ENCODE results near the gene PAK3. TPM values are rescaled to one million over a fixed set of nuclear protein-coding genes. Genes with fewer than 3 reads are reported as not detected.

PAK3 gene
- total RNA-seq (under 1 TPM in 4 of 5 experiments, not detected in 1; 0.12 to 0.90 (median 0.73) TPM), polyA plus RNA-seq (under 1 TPM in 1 of 2 donors, not detected in 1; 0.20 TPM), total RNA-seq (not detected)

GRCh38 chrX:111095974-111096895 is at the start of gene PAK3:
Gene PAK3 (plus strand): TSS chrX:111096191. CDS start chrX:111123104, 26,913 bp downstream.
- no peak within 1 kb of the TSS for H3K27ac ChIP-seq (ENCODE audit: low read depth, low read length)
- H3K4me3 Mint-ChIP-seq, result peak within 1 kb of the TSS; percentile 71 to 89 (median 85)
- DNase-seq (peak; percentile 7 to 40 (median 18)), ATAC-seq (peak; percentile 62)
- H3K4me1 Mint-ChIP-seq, result peaks cover 13 to 24% (median 15%) of the 10 kb centered on the region in 7 donors
- peak within 1 kb of the TSS in 6 of 9 donors; percentile 12 to 90 (median 55) for H3K27ac Mint-ChIP-seq
- peaks cover 5 to 31% (median 18%) of the 10 kb centered on the region in 5 donors for H3K27me3 Mint-ChIP-seq
- H3K27me3 ChIP-seq (ENCODE audit: control insufficient read depth in 2 of 2, insufficient read depth in 2 of 2, low read length in 2 of 2), result no peaks in the 10 kb centered on the region
- H3K4me1 ChIP-seq (ENCODE audit: control insufficient read depth in 2 of 2, insufficient read depth in 2 of 2, low read length in 2 of 2), result no peaks in the 10 kb centered on the region
- H3K4me3 ChIP-seq (ENCODE audit: low read length), result peak within 1 kb of the TSS; percentile 55
- no peaks in the 10 kb centered on the region for H3K9me3 ChIP-seq (ENCODE audit: control insufficient read depth in 2 of 3, low read length in 3 of 3)
- ChIA-PET POLR2A (no interaction called here), CTCF (no interaction called here)
- H3K36me3 Mint-ChIP-seq, result no peaks in the 10 kb centered on the region
- H3K9me3 Mint-ChIP-seq, result peaks cover 0 to 2% (median 0%) of the 10 kb centered on the region in 11 donors
- intact Hi-C loops (cut with micrococcal nuclease), result loop anchor here in 1 of 2 donors (10.0 kb wide), 2 partner anchors 1091 to 1749 kb away; partner anchors contain the start of genes AMOT and TMEM164
- no peaks in the 10 kb centered on the region for H3K36me3 ChIP-seq (ENCODE audit: control insufficient read depth in 2 of 3, insufficient read depth in 3 of 3, low read length in 3 of 3)

GRCh38 chrX:111047575-111047974 is 48.4 kb upstream of the PAK3 start:
- CTCF ChIA-PET, result no interaction called here

GRCh38 chrX:111052478-111052877 is 43.5 kb upstream of the PAK3 start:
- peaks cover 0 to 5% (median 3%) of the 10 kb centered on the region in 5 donors for H3K27me3 Mint-ChIP-seq
- no peaks in the 10 kb centered on the region for H3K36me3 Mint-ChIP-seq
- Histone ChIP-seq H3K36me3 (ENCODE audit: control insufficient read depth in 2 of 3, insufficient read depth in 3 of 3, low read length in 3 of 3) (no peaks in the 10 kb centered on the region), H3K4me1 (ENCODE audit: control insufficient read depth in 2 of 2, insufficient read depth in 2 of 2, low read length in 2 of 2) (no peaks in the 10 kb centered on the region), H3K9me3 (ENCODE audit: control insufficient read depth in 2 of 3, low read length in 3 of 3) (no peaks in the 10 kb centered on the region), H3K27ac (ENCODE audit: low read depth, low read length) (no peak overlapping the region), H3K27me3 (ENCODE audit: control insufficient read depth in 2 of 2, insufficient read depth in 2 of 2, low read length in 2 of 2) (no peaks in the 10 kb centered on the region), H3K4me3 (ENCODE audit: low read length) (no peak overlapping the region)
- ATAC-seq (peak; percentile 34), DNase-seq (peak in 4 of 9 donors; percentile 7 to 30 (median 18))
- peaks cover 0 to 6% (median 0%) of the 10 kb centered on the region in 7 donors for H3K4me1 Mint-ChIP-seq
- H3K4me3 Mint-ChIP-seq, result no peak overlapping the region
- intact Hi-C loops (cut with micrococcal nuclease), result no loop called here
- peaks cover 0 to 4% (median 0%) of the 10 kb centered on the region in 11 donors for H3K9me3 Mint-ChIP-seq
- ChIA-PET CTCF (no interaction called here), POLR2A (no interaction called here)
- no peak overlapping the region for H3K27ac Mint-ChIP-seq

More at GRCh38 chrX:111047575-111047974, 48.4 kb upstream of the PAK3 start:
- Histone ChIP-seq H3K4me1 (ENCODE audit: control insufficient read depth in 2 of 2, insufficient read depth in 2 of 2, low read length in 2 of 2) (no peaks in the 10 kb centered on the region), H3K9me3 (ENCODE audit: control insufficient read depth in 2 of 3, low read length in 3 of 3) (no peaks in the 10 kb centered on the region), H3K27ac (ENCODE audit: low read depth, low read length) (no peak overlapping the region), H3K27me3 (ENCODE audit: control insufficient read depth in 2 of 2, insufficient read depth in 2 of 2, low read length in 2 of 2) (no peaks in the 10 kb centered on the region), H3K4me3 (ENCODE audit: low read length) (no peak overlapping the region), H3K36me3 (ENCODE audit: control insufficient read depth in 2 of 3, insufficient read depth in 3 of 3, low read length in 3 of 3) (no peaks in the 10 kb centered on the region)
- DNase-seq (no peak), ATAC-seq (no peak)
- intact Hi-C loops (cut with micrococcal nuclease), result no loop called here
- Mint-ChIP-seq H3K36me3 (no peaks in the 10 kb centered on the region), H3K27me3 (peaks cover 0 to 3% (median 0%) of the 10 kb centered on the region in 5 donors), H3K4me3 (no peak overlapping the region), H3K27ac (no peak overlapping the region), H3K9me3 (no peaks in the 10 kb centered on the region), H3K4me1 (peaks cover 0 to 6% (median 0%) of the 10 kb centered on the region in 7 donors)
- POLR2A ChIA-PET, result no interaction called here

GRCh38 chrX:111071542-111072277 is 24.3 kb upstream of the PAK3 start:
- DNase-seq (no peak), ATAC-seq (no peak)
- Mint-ChIP-seq H3K27ac (no peak overlapping the region), H3K36me3 (no peaks in the 10 kb centered on the region), H3K9me3 (peaks cover 0 to 3% (median 0%) of the 10 kb centered on the region in 11 donors), H3K4me3 (no peak overlapping the region), H3K27me3 (peaks cover 0 to 3% (median 0%) of the 10 kb centered on the region in 5 donors), H3K4me1 (no peaks in the 10 kb centered on the region)
- Histone ChIP-seq H3K27me3 (ENCODE audit: control insufficient read depth in 2 of 2, insufficient read depth in 2 of 2, low read length in 2 of 2) (no peaks in the 10 kb centered on the region), H3K9me3 (ENCODE audit: control insufficient read depth in 2 of 3, low read length in 3 of 3) (no peaks in the 10 kb centered on the region), H3K27ac (ENCODE audit: low read depth, low read length) (no peak overlapping the region), H3K4me1 (ENCODE audit: control insufficient read depth in 2 of 2, insufficient read depth in 2 of 2, low read length in 2 of 2) (no peaks in the 10 kb centered on the region), H3K36me3 (ENCODE audit: control insufficient read depth in 2 of 3, insufficient read depth in 3 of 3, low read length in 3 of 3) (no peaks in the 10 kb centered on the region), H3K4me3 (ENCODE audit: low read length) (no peak overlapping the region)
- intact Hi-C loops (cut with micrococcal nuclease), result no loop called here
- POLR2A ChIA-PET, result no interaction called here
- CTCF ChIA-PET, result no interaction called here

GRCh38 chrX:111083081-111083480 is 12.9 kb upstream of the PAK3 start:
- POLR2A ChIA-PET, result no interaction called here

GRCh38 chrX:111086591-111087006 is 9.4 kb upstream of the PAK3 start:
- DNase-seq (no peak), ATAC-seq (no peak)
- Histone ChIP-seq H3K36me3 (ENCODE audit: control insufficient read depth in 2 of 3, insufficient read depth in 3 of 3, low read length in 3 of 3) (no peaks in the 10 kb centered on the region), H3K9me3 (ENCODE audit: control insufficient read depth in 2 of 3, low read length in 3 of 3) (no peaks in the 10 kb centered on the region), H3K27me3 (ENCODE audit: control insufficient read depth in 2 of 2, insufficient read depth in 2 of 2, low read length in 2 of 2) (peaks cover 0 to 2% of the 10 kb centered on the region in 2 donors), H3K4me1 (ENCODE audit: control insufficient read depth in 2 of 2, insufficient read depth in 2 of 2, low read length in 2 of 2) (no peaks in the 10 kb centered on the region), H3K4me3 (ENCODE audit: low read length) (no peak overlapping the region), H3K27ac (ENCODE audit: low read depth, low read length) (no peak overlapping the region)
- H3K36me3 Mint-ChIP-seq, result no peaks in the 10 kb centered on the region
- H3K4me3 Mint-ChIP-seq, result no peak overlapping the region
- ChIA-PET POLR2A (no interaction called here), CTCF (no interaction called here)
- no peaks in the 10 kb centered on the region for H3K9me3 Mint-ChIP-seq
- intact Hi-C loops (cut with micrococcal nuclease), result no loop called here
- H3K27me3 Mint-ChIP-seq, result peaks cover 6 to 17% (median 10%) of the 10 kb centered on the region in 5 donors
- H3K27ac Mint-ChIP-seq, result no peak overlapping the region
- no peaks in the 10 kb centered on the region for H3K4me1 Mint-ChIP-seq

More at GRCh38 chrX:111083081-111083480, 12.9 kb upstream of the PAK3 start:
- no peak for DNase-seq
- no peak overlapping the region for H3K4me3 ChIP-seq (ENCODE audit: low read length)
- H3K9me3 ChIP-seq (ENCODE audit: control insufficient read depth in 2 of 3, low read length in 3 of 3), result no peaks in the 10 kb centered on the region
- H3K27ac ChIP-seq (ENCODE audit: low read depth, low read length), result no peak overlapping the region
- no peaks in the 10 kb centered on the region for H3K4me1 Mint-ChIP-seq
- CTCF ChIA-PET, result no interaction called here
- intact Hi-C loops (cut with micrococcal nuclease), result no loop called here
- H3K27me3 ChIP-seq (ENCODE audit: control insufficient read depth in 2 of 2, insufficient read depth in 2 of 2, low read length in 2 of 2), result no peaks in the 10 kb centered on the region
- H3K9me3 Mint-ChIP-seq, result no peaks in the 10 kb centered on the region
- peaks cover 0 to 5% (median 4%) of the 10 kb centered on the region in 5 donors for H3K27me3 Mint-ChIP-seq
- ATAC-seq, result no peak
- no peak overlapping the region for H3K27ac Mint-ChIP-seq
- no peaks in the 10 kb centered on the region for H3K4me1 ChIP-seq (ENCODE audit: control insufficient read depth in 2 of 2, insufficient read depth in 2 of 2, low read length in 2 of 2)
- H3K36me3 ChIP-seq (ENCODE audit: control insufficient read depth in 2 of 3, insufficient read depth in 3 of 3, low read length in 3 of 3), result no peaks in the 10 kb centered on the region
- H3K4me3 Mint-ChIP-seq, result no peak overlapping the region
- no peaks in the 10 kb centered on the region for H3K36me3 Mint-ChIP-seq

All from naive thymus-derived CD4-positive, alpha-beta T cell (primary cell).